Psoas muscle (tissue), 8 donors: Measurements from ENCODE around the gene AUTS2. TPM values are rescaled to one million over a fixed set of nuclear protein-coding genes. Genes with fewer than 3 reads are reported as not detected.

ENCODE experiments used
- ATAC-seq, 4 donors: fragments of 200-7000 bp; cut with Tn5 transposase; one replicate each; pipeline ENCODE4 v1.9.1; 2020; ENCODE audit warnings: moderate library complexity in 3 of 4, mild to moderate bottlenecking in 2 of 4
- DNase-seq, 2 donors: peaks; one replicate each; pipeline ENCODE4 v3.0.0-alpha.2; 2020
- H3K27ac ChIP-seq: fragments of 200-600 bp; one replicate; pipeline ENCODE4 v1.8.0; 2022
- H3K27me3 ChIP-seq, 3 donors: fragments of 200-600 bp in 1 of 3; one replicate each; pipeline versions ENCODE4 v1.6.1 to v1.8.0; 2013 to 2022; ENCODE audit warnings: low read length in 2 of 3, mild to moderate bottlenecking in 2 of 3, moderate library complexity in 1 of 3; ENCODE audit not compliant: insufficient read depth in 3 of 3
- H3K36me3 ChIP-seq, 2 donors: fragments of 200-600 bp in 1 of 2; one replicate each; pipeline versions ENCODE4 v1.6.1 to v1.8.0; 2013 to 2022; ENCODE audit warnings: low read depth in 1 of 2, mild to moderate bottlenecking in 1 of 2, moderate library complexity in 1 of 2; ENCODE audit not compliant: insufficient read depth in 1 of 2
- H3K4me1 ChIP-seq: fragments of 200-600 bp; one replicate; pipeline ENCODE4 v1.8.0; 2022
- H3K4me3 ChIP-seq: fragments of 200-600 bp; one replicate; pipeline ENCODE4 v1.8.0; 2022; ENCODE audit warnings: mild to moderate bottlenecking
- H3K9me3 ChIP-seq: fragments of 200-600 bp; one replicate; pipeline ENCODE4 v1.8.0; 2022
- WGBS, 3 donors: extraction: QIAGEN DNeasy Blood & Tissue Kit; methylation state at CpG; one replicate each; pipeline versions ENCODE4 v1.1.6 to v1.1.7; 2013; 5-methylcytosine and 5-hydroxymethylcytosine counted together
- intact Hi-C, 2 donors: fragments of 100-400 bp; cut with DNase I; formaldehyde crosslinking; loops; one replicate each; pipeline versions ENCODE4 v1.11.0 to v1.14.2; 2022
- polyA plus RNA-seq, 3 donors: library from polyadenylated mRNA; stranded (reverse); fragments of 200-250 nt; gene quantifications; one replicate each; pipeline ENCODE4 v1.2.3, GENCODE V29; 2013
- total RNA-seq, 4 donors: library from RNA; stranded (reverse); fragmentation: NEBNext Ultra II Directional in 2 of 4; extraction: Animal tissue kit (Norgen Biotek cat#: 25700) in 2 of 4; gene quantifications; one replicate each; pipeline versions ENCODE4 v1.2.1 to v1.2.4, GENCODE V29; 2021 to 2023
- TF ChIP-seq, protein P1 (sequence below): fragments of 200-600 bp; IDR thresholded peaks from one replicate; pipeline ENCODE4 v1.8.0; 2022; ENCODE audit warnings: antibody characterized with exemption
- donor health status: healthy with polysubstance abuse.
- donor health status: DM: no; HTN: no; CAD: no; lungs with moderate emphysema.
- donor health status: Bipolar disorder and iron deficiency.
- donor health status: healthy.
- donor health status: DM: yes; HTN: yes; CAD: no.
- donor health status: DM: no; HTN: no; CAD: no.
- donor health status: DM: no; HTN: no; CAD: no.
- donor health status: DM: yes; HTN: yes; CAD: no.

The AUTS2 gene
- total and polyA plus RNA-seq, 7 donors, result 5.0 to 33.5 (median 14.3) TPM

DNA sequence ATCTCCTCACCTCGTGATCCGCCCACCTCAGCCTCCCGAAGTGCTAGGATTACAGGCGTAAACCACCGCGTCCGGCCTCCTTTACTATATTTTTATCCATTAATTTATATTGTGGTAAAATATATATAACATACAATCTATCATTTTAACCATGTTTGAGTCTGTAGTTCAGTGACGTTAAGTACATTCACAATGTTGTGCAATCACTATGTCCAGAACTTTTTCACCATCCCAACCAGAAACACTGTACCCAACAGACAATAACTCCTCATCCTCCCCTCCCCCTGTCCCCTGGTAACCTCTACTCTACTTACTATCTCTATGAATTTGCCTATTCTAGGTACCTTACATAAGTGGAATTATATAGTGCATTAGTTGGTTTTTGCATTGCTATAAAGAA is 1236.1 kb downstream of the AUTS2 start:
- Histone ChIP-seq H3K27ac (no peak overlapping the region), H3K36me3 (no peaks in the 10 kb centered on the region), H3K4me1 (no peaks in the 10 kb centered on the region), H3K9me3 (no peaks in the 10 kb centered on the region), H3K27me3 (peaks cover 0 to 11% (median 0%) of the 10 kb centered on the region in 3 donors), H3K4me3 (no peak overlapping the region)
- ATAC-seq (no peak), DNase-seq (no peak)
- TF ChIP-seq, protein P1, sequence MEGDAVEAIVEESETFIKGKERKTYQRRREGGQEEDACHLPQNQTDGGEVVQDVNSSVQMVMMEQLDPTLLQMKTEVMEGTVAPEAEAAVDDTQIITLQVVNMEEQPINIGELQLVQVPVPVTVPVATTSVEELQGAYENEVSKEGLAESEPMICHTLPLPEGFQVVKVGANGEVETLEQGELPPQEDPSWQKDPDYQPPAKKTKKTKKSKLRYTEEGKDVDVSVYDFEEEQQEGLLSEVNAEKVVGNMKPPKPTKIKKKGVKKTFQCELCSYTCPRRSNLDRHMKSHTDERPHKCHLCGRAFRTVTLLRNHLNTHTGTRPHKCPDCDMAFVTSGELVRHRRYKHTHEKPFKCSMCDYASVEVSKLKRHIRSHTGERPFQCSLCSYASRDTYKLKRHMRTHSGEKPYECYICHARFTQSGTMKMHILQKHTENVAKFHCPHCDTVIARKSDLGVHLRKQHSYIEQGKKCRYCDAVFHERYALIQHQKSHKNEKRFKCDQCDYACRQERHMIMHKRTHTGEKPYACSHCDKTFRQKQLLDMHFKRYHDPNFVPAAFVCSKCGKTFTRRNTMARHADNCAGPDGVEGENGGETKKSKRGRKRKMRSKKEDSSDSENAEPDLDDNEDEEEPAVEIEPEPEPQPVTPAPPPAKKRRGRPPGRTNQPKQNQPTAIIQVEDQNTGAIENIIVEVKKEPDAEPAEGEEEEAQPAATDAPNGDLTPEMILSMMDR, result no peak
- intact Hi-C loops, result no loop called here
- WGBS, 3 donors, result 84 to 98% (median 91%) methylated on average over 8 of the region's 8 CpGs

DNA sequence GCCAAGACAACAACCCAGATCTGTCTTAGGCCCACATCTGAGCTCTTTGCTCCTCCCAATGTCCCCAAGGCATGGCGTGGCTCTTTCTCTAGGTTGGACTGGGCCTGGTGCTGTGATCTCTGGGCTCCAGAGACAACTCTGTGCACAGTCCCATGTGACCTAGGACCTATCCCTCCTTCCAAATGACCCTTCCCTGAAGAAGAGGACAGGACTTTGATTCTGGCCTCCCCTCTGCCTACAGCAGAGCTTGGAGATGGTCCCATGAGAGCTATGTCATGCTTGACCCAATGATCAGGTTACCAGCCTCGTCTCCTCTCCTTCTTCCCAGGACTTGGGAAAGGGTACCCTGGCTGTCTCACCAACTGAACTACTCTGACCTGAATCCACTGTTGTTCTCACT is 1237.4 kb downstream of the AUTS2 start:
- whole genome bisulfite sequencing, 3 donors, result 42 to 84% (median 56%) methylated on average over 2 of the region's 2 CpGs
- ATAC-seq, result no peak
- Histone ChIP-seq H3K9me3 (no peaks in the 10 kb centered on the region), H3K36me3 (no peaks in the 10 kb centered on the region), H3K27me3 (peaks cover 0 to 11% (median 0%) of the 10 kb centered on the region in 3 donors), H3K4me1 (no peaks in the 10 kb centered on the region), H3K4me3 (no peak overlapping the region), H3K27ac (no peak overlapping the region)
- TF ChIP-seq, protein P1, result no peak
- DNase-seq, result no peak
- intact Hi-C loops, result no loop called here

DNA sequence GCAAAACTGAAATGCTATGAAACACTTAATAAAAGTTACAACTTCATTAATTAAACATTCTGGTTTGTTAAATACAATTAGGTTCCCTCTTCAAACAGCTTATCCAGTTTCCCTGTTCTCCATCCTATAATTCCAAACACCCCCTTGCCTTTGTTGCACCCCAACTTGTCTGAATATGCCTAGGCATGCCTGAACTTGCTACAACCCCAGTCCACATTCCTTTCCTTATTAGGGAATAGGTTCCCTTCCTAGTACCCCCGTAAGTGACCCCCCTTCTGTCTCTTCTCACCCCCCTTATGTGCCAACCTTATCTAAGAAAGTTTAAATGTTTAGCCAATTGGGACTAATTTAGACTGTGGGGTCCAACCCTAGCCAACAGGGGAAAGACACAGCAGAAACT is 1238.0 kb downstream of the AUTS2 start:
- DNase-seq (no peak), ATAC-seq (no peak)
- Histone ChIP-seq H3K27me3 (peaks cover 0 to 11% (median 0%) of the 10 kb centered on the region in 3 donors), H3K27ac (no peak overlapping the region), H3K4me1 (no peaks in the 10 kb centered on the region), H3K4me3 (no peak overlapping the region), H3K9me3 (no peaks in the 10 kb centered on the region), H3K36me3 (no peaks in the 10 kb centered on the region)
- TF ChIP-seq, protein P1, result no peak
- intact Hi-C loops, result no loop called here
- WGBS, 3 donors, result 62 to 75% (median 73%) methylated on average over 1 of the region's 1 CpG

DNA sequence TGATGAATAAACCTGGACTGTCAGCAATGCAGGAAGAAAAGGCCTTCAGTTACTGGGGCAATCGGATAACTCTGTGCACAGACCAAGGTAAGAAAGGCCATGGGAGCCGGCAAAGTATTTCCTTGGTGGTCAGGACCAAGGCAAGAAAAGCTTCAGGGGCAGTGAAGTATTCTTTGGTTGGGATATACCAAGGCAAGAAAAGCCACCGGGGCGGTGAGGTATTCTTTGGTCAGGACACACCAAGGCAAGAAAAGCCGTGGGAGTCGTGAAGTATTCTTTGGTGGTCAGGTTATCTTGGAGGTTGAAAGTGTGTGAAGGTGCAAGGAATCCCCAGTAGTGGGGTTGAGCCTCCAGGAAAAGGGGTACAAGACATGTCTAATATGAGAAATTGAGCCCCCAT is 1238.7 kb downstream of the AUTS2 start:
- ATAC-seq, result no peak
- H3K4me3 ChIP-seq, result no peak overlapping the region
- WGBS, 3 donors, result 90 to 96% (median 91%) methylated on average over 6 of the region's 6 CpGs

DNA sequence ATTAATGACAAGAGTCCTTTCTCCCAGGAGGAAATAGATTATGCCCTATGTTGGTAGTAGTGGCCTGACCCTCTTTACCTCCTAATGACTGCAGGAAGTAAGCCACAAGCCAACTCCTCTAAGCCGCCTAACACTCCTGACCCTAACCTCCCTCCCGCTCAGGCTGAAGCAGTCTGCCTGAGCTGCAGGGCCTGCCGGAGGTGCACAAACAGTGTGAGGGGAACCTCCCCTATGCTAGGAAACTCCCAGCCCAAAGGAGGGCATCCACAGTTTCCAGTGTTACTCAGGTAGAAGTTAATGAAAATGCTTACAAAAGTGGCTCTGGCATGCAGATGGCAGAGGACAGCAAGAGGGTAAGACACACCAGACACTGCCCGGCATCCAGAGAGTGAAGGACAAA is 1239.3 kb downstream of the AUTS2 start:
- Histone ChIP-seq H3K4me3 (no peak overlapping the region), H3K27ac (no peak overlapping the region), H3K27me3 (peaks cover 0 to 11% (median 0%) of the 10 kb centered on the region in 3 donors), H3K9me3 (no peaks in the 10 kb centered on the region), H3K36me3 (no peaks in the 10 kb centered on the region), H3K4me1 (no peaks in the 10 kb centered on the region)
- DNase-seq (no peak), ATAC-seq (no peak)
- TF ChIP-seq, protein P1, result no peak
- intact Hi-C loops, result no loop called here
- WGBS, 3 donors, result 74 to 77% (median 76%) methylated on average over 4 of the region's 4 CpGs

More for the DNA sequence above, 1238.7 kb downstream of the AUTS2 start:
- Histone ChIP-seq H3K27ac (no peak overlapping the region), H3K9me3 (no peaks in the 10 kb centered on the region), H3K4me1 (no peaks in the 10 kb centered on the region), H3K36me3 (no peaks in the 10 kb centered on the region), H3K27me3 (peaks cover 0 to 11% (median 0%) of the 10 kb centered on the region in 3 donors)
- no peak for DNase-seq
- intact Hi-C loops, result no loop called here
- TF ChIP-seq, protein P1, result no peak
